ENCODE results near the gene PDZD7.

DNA sequence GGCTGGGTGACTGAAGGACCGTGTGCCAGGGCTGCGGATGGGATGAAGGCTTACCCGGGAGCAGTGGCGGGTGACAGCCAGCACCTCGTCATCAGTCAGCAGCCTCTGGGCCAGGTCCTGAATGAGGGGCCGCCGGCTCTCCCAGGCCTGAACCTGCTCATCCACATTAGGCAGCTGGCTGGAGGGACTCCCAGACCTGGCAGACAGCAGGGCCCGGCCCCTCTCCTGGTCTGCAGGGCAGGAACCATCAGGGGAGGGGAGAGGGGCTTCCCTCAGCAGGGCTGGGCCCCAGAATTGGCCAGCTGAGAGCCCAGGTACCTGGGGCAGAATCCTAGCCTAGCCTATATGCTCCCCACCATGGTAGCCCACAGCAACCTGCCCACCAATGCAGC lies 15.4 kb downstream of the PDZD7 start:
- no peak for TF ChIP-seq SUZ12 (IDR thresholded peaks at IDR 0.05; ENCODE audit: low read length)
- TF ChIP-seq, protein P1, sequence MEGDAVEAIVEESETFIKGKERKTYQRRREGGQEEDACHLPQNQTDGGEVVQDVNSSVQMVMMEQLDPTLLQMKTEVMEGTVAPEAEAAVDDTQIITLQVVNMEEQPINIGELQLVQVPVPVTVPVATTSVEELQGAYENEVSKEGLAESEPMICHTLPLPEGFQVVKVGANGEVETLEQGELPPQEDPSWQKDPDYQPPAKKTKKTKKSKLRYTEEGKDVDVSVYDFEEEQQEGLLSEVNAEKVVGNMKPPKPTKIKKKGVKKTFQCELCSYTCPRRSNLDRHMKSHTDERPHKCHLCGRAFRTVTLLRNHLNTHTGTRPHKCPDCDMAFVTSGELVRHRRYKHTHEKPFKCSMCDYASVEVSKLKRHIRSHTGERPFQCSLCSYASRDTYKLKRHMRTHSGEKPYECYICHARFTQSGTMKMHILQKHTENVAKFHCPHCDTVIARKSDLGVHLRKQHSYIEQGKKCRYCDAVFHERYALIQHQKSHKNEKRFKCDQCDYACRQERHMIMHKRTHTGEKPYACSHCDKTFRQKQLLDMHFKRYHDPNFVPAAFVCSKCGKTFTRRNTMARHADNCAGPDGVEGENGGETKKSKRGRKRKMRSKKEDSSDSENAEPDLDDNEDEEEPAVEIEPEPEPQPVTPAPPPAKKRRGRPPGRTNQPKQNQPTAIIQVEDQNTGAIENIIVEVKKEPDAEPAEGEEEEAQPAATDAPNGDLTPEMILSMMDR (IDR thresholded peaks at IDR 0.05; ENCODE audit: control extremely low read depth in 1 of 3, insufficient read depth in 1 of 3, low read depth in 1 of 3, low read length in 3 of 3): no peak
- no peak for TF ChIP-seq SAP30 (IDR thresholded peaks at IDR 0.05; ENCODE audit: insufficient read depth, insufficient replicate concordance, low read length)
- TF ChIP-seq MAFK (IDR thresholded peaks at IDR 0.05; ENCODE audit: low read depth, low read length): no peak

Measured in H1 (cell line).